Umbilical cord (tissue), 2 donors: Measurements from ENCODE around the gene WNT9B. TPM values are rescaled to one million over a fixed set of nuclear protein-coding genes. Genes with fewer than 3 reads are reported as not detected.
"Not testable (repeated sequence)": the region's sequence is repeated elsewhere in the genome, so short reads cannot be mapped to it uniquely, and the experiment has no call there.

Experiments used
- DNase-seq: peaks from one replicate; pipeline ENCODE4 v3.0.0-alpha.2; 2015; ENCODE audit warnings: low spot score
- total RNA-seq: library from RNA; depleted of rRNA; stranded (reverse); fragments of >200 nt; gene quantifications from one replicate; pipeline ENCODE4 v1.2.3, GENCODE V29; 2014; ENCODE audit warnings: low replicate concordance; ENCODE audit not compliant: insufficient read depth

The WNT9B gene
- total RNA-seq, 1 donor from 2014 or later, result not detected

DNA sequence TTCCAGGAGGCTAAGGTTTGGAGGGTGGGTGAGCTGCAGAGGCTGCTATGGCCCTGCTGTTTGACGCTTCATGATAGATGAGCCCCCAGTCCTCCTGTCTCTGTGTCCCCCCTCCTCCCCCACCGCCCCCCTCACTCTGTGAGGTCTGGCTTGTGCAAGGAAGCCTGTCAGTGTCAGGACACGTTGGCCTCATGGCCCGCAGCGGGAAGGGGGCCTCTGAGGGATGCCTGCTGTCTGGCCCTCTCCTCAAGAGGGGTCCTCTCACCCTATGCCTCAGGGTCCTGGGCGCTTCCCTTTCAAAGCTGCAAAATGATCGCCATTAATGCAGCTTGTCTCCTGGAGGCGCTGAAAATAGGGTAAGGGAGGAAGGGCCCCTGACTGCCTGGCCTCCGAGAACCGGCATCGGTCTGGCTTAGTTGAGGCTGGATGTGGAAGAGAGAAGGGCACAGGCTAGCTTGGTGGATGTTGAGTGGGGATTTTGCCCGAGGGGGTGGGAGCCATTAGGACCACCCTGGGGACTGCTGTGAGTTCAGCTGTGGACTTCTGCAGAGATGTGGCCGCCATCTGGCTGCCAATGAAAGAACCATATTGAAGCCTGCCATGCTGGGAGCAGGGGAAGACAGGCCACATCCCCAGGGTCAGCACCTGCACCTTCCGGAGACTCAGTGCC lies 56.8 kb downstream of the WNT9B start:
- DNase-seq, result no peak

DNA sequence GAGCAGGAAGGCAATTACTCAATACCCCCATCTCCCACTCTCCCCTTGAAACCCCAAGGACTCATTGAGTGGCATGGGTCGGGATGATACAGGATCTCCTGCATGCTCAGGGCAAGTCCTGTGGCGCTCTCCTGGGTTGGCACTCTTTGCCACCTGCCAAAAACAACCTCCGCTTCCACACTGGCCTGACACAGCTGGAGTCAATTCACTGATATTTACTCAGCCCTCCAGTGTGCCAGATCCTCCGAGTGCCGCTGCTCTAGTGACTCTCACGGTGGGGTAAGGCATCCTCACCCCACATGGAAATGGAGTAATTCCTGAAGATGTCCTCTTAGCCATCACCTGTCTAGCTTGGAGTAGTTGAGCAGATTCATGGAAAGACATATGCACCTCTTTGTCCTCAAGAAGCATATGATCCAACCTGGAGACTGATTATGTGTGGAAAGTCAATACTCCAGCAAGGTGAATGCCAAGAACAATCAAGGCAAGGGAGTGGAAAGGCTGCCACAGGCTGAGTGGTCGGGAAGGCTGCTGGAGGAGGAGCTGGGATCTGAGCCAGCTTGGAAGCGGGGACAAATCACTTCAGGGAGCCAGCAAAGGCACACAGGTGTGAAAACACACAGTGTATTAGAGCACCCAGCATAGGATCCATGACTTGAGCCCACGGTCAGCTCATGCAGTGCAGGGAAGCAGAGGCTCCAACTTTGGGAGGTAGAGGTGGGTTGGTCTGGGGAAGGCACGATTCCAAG lies 59.0 kb downstream of the WNT9B start:
- DNase-seq, result no peak

DNA sequence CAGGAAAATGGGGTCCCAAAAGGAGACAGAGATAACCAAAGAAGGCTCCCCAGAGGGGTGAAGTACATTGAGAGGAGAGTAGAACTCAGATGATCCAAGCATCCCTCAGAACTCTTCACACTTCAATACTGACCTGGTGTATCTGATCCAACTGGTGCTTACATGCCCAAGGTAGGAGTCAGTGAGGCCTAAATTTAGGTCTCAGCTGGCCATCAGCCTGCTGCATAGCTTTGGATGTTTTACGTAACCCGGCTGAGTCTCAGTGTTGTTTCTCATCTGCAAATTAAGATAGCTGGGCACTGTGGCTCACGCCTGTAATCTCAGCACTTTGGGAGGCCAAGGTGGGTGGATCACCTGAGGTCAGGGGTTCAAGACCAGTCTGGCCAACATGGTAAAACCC lies 59.9 kb downstream of the WNT9B start:
- DNase-seq, result no peak

DNA sequence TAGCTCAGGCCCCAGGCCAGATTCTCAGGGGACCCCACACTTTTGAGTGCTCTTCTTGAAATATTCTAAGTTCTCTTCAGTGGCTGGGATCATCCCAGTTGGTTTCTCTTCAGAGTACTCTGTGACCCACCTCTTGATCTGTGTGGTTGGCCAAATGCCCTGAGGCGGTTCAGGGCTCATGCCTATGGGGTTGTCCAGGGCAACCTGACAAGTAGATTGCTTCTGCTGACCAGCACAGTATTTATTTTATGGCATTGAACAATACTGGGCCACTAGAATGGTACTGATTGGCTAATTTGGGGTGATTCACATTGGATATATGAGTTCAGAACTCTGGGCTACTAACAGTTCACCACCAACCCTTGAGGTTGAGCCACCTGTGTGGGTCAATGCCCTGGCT lies 64.2 kb downstream of the WNT9B start:
- no peak for DNase-seq

DNA sequence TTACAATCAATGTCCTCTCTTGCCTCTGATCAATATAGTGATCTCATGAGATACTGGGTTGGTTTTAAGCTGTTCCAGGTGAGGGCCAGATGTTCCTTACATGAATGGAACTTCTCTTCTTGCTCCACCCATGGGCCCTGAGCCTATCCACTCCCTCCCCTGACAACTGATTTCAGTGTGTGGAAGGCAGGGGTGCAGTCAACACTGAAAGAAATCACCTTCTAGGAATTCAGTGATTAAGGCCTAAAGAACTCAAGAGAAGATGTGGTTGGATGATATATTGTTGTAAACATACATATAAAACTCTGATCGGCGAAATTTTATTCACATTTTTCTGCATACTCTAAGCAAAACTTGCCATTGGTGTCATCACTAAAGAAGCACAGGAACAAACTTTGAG lies 64.8 kb downstream of the WNT9B start:
- no peak for DNase-seq

DNA sequence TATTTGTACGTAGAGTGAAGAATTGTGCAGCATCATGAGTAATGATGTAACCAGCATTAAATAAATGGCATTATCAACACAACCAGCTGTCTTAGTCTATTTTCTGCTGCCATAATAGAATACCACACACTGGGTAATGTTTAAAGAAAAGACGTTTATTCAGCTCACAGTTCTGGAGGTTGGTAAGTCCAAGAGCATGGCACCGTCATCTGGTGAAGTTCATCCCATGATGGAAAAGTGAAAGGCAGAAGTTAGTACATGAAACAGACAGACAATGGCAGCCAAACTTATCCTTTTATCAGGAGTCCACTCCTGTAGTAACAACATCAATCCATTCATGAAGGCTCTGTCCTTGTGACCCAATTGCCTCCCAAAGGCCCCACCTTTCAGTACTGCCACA lies 65.2 kb downstream of the WNT9B start:
- no peak for DNase-seq

DNA sequence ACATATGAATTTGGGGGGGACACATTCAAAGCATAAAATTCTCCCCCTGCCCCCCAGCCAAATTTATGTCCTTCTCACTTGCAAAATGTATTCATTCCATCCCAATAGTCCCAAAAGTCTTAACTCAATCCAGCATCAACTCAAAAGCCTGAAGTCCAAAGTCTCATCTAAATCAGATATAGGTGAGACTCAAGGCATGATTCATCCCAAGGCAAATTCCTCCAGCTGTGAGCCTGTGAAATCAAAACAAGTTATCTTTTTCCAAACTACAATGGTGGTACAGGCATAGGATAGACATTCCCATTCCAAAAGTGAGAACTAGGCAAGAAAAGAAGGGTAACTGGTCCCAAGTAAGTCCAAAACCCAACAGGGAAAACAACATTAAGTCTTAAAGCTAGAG lies 65.7 kb downstream of the WNT9B start:
- DNase-seq, result no peak

DNA sequence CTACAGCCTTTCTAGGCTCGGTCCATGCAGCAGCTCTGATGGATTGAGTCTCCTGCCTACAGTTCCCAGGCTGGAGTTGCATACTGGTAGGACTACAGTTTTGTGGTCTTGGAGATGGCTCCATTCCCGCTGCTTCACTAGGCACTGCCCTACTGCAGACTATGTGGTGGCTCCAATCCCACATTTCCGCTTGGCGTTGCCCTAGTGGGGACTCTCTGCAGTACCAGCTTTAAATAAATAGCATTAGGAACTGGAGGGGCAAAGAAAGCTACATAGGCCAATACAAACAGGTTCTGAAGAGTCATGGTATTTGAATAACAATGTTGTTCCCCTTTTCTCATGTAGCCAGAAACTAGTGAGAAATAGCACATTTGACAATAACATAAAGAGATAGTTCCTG lies 66.1 kb downstream of the WNT9B start:
- DNase-seq, result no peak

DNA sequence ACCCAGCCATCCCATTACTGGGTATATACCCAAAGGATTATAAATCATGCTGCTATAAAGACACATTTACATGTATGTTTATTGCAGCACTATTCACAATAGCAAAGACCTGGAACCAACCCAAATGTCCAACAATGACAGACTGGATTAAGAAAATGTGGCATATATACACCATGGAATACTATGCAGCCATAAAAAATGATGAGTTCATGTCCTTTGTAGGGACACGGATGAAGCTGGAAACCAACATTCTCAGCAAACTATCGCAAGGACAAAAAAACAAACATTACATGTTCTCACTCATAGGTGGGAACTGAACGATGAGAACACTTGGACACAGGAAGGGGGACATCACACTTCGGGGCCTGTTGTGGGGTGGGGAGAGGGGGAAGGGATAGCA lies 70.6 kb downstream of the WNT9B start:
- not testable (repeated sequence) for DNase-seq

DNA sequence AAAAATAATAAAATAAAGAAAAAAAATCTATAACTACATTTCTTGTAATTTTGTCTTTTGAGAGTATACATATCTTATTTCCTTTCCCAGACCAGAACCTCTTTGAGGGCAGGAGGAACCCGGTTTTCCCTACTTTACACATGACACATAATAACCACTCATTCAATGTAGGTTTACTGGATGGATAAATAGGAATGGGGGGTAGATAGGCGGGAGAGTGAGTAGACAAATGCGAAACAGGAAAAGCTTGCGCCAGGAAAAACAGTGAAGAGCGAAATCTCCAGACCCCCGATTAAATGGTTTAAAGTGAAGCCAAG lies 71.1 kb downstream of the WNT9B start:
- DNase-seq, result no peak

DNA sequence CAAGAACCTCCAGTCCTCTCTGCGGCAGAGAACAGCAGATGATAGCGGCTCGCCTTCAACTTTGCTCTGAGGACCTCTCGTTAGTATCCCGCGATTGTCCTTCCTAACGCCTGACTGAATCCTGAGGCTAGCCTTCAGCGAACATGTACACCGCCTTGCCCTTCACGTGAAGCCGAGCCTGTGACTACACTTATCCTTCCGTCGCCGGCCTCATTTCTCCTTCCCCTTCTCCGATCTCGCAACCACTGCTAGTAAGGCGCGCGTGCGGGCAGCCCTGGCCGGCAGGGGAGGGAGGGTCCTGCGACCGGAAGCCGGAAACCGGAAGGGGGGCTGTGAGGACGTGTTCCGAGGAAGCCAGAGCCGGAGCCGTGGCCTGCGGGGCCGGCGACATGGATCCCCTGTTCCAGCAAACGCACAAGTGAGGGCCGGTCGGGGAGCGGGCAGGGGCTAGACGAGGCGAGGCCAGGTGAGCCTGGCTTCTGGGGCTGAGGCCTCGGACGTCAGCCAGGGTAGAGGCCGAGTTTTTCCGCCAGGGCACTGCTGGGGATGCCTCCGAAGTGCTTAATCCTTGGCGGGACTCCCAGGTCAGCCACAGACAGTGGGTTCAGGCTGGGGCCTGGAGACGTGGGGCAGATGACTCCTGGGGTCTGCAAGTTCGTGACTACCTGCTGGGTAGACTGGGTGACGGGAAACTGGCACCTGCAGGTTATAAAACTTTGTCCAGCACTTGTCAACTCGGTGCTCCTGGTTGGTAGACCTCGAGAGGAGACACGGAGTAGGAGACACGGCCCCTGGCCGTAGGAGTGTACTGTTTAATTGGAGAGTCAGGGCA lies 71.6 kb downstream of the WNT9B start, which contains the start of gene GOSR2:
TSS of gene GOSR2 (plus strand) at position 357 of the 832 bp plus-strand sequence. CDS start at position 390, 33 bp downstream.
- peak; percentile 95 for DNase-seq

DNA sequence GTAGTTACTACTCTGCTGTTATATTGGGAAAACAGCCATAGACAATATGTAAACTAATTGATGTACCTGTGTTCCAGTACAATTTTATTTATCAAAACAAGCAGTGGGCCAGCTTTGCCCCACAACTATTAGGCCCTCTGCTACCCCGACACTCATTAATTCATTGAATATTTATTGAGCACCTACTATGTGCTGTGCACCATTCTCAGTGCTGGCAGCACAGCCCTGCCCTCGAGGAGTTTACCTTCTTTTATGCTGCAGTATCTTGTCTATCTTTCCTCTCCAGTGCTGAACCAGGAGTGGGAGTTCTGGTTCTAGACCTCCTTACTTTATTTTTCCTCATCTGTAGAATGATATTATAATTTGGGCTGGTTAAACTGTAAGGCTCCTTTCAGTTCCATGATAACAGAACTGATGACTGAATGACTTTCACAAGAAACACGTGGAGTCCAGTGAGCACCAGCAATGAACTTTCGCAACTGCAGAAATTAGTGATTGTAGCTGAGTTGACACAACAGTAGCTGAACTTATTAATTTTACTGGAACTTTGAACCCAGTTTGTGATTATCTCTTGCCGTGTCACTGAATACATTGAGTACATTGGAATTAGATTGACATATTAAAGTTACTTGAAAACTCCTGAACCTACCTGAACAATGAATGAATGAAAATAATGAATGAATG lies 73.9 kb downstream of the WNT9B start:
- DNase-seq, result no peak

DNA sequence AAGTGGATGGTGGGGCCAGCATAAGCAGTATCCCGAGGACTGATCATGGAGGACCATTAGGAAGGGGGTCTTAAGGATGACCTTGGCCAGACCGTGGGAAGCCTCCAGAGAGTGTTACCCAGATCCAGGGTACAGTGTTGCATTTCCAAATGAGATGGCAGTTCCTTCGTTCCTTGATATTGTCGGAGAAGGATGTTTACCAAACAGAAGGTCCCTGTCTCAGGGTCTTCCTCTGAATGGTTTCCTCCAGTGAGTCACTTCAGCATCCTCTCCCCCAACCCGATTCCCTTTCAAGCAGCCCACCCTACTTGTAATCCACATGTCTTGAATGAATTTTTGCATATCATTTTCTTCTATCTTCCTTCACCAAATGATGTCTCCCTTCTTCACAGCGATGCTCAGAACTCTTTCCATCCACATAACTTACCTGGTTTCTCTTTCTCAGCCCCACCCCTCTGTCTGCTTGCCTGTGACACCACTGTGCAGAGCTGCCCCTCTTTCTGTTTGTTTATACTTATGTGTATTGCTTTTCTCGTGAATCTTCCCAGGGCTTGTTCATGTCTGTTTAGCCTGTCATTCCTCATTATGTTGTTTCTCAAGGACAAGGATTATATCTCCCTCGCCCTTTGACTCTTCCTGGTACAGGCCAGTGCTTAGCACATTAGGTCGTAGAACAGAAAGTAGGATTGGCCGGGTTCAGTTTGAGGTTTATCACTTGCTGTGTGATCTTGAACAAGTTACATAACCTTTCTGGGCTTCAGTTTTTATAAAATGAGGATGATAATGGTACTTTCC lies 77.3 kb downstream of the WNT9B start:
- DNase-seq, result no peak

DNA sequence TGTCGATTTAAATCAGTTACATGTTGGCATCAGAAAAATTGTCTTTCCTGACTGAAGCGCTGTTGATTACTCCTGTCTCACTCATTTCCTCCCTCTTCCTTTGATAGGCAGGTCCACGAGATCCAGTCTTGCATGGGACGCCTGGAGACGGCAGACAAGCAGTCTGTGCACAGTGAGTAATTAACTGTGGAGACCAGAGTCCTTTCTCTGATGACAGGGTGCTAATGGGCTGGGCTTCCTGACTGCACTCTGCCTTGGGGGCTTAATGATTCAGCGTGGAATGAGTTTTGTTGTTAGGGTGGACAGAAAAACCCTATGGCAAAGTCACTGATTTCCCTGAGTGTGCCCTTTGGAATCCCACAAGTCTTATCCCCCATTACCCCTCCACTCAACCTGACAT lies 78.0 kb downstream of the WNT9B start:
- DNase-seq, result no peak

DNA sequence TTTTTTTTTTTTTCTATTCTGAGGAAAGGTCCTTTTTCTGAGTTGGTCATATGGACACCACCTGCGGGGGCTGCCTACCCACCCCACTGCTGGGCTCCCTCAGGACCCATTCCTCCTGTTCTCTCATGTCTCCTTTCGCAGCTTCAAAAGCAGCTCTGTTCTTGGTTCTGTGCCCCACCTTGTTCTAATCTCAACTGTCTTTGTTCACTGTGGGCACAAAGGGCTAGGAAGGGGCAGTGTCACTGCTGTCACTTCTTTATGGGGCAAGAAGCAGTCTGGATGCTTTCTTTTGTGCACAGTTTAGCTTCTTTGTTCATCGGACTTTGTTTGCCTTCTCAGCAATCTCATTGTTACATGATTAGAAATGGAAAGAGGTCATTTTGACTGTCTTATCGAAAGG lies 78.7 kb downstream of the WNT9B start:
- DNase-seq, result no peak

DNA sequence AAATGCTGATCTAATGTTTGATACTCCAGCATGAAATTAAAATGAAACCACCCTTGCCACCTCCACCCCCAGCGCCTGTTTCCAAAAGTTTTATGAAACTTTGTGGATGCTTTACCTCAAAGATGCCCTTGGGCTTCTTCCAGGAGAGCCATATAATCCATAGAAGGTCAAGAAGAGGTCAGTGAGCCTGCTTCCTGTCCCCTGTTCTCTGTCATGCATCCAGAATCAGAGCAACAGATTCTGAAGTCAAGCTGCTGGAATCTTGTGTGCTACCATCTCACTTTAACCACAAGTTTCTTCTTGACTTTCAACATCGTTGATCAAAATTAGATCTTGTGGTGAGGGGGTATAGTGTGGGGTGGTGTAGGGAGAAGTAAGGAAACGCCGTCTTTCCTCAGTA lies 80.2 kb downstream of the WNT9B start:
- DNase-seq, result no peak

DNA sequence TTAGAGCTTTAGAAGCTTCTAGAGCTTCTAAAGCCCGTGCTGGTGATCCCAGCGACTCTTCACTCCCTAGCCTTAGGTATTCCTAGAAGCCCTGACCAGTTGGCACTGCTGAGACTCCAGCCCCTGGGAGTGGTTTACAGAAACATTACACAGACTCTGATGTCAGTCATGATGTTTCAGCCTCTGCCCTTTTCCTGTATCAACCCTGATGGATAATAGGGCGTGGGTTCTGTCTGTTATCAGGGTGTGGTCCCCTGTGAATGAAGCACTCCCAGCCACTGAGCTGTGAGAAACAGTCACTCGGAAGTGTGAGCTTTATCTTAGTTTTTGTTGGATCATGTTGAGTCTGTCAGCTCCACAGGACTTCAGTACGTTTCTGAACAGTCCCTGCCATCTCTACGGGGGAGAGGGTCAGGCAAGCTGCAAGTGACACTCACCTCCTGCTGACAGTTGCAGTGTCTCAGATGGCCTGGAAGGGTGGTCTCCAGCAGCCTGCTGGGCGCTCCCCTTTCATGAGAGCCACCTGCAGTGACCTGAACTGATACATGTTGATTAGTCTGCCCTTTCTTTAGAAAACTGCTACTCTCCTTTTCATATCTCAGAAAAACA lies 84.4 kb downstream of the WNT9B start:
- DNase-seq, result peak; percentile 47
